GM12878 (cell line): Measurements from ENCODE around the gene MBNL3. TPM values are rescaled to one million over a fixed set of nuclear protein-coding genes. Genes with fewer than 3 reads are reported as not detected.

Experiments
- ATAC-seq: fragments of 200-7000 bp; cut with Tn5 transposase; 3 replicates; pipeline ENCODE4 v1.9.1; 2020; ENCODE audit warnings: mild to moderate bottlenecking, moderate library complexity
- BruUV-seq: library from RNA; stranded (reverse); fragments of 400-500 nt; replicated peaks from 2 replicates; lab custom pipeline; 2021; lab: Mats Ljungman, UMichigan
- CTCF ChIA-PET: fragments of 300-600 bp; sonication (Branson Sonifier 250); formaldehyde crosslinking; extraction: SDS; loops from one replicate; lab custom pipeline; 2021; ENCODE audit warnings: inconsistent platforms; lab: Yijun Ruan, JAX
- POLR2A ChIA-PET: fragments of 350-600 bp; formaldehyde crosslinking; extraction: SDS; loops from one replicate; lab custom pipeline; 2021; ENCODE audit warnings: inconsistent platforms; lab: Charles Lee
- RAD21 ChIA-PET: fragments of 300-600 bp; sonication (Branson Sonifier 250); formaldehyde crosslinking; loops from one replicate; lab custom pipeline; 2023; ENCODE audit warnings: antibody characterized with exemption; ENCODE audit not compliant: unreplicated experiment; lab: Charles Lee
- SMC1A ChIA-PET: fragments of 300-600 bp; sonication (Branson Sonifier 250); formaldehyde crosslinking; loops from one replicate; lab custom pipeline; 2023; ENCODE audit not compliant: unreplicated experiment, uncharacterized antibody; lab: Charles Lee
- DNase-seq: peaks from one replicate; pipeline ENCODE4 v3.0.0-alpha.2; 2011; ENCODE audit warnings: low read depth, low spot score
- FAIRE-seq: peaks from 3 replicates; lab custom pipeline; 2011; peaks lifted over from hg19 to GRCh38; lab: Jason Lieb, UNC
- H2AFZ ChIP-seq: 2 replicates; pipeline ENCODE4 v1.6.0; 2011; ENCODE audit warnings: low read depth, low read length, control low read depth; ENCODE audit not compliant: control insufficient read depth
- H3K27ac ChIP-seq: 2 replicates; pipeline ENCODE4 v1.5.1; 2011; ENCODE audit warnings: control low read depth; ENCODE audit not compliant: control insufficient read depth, insufficient read depth
- H3K27me3 ChIP-seq, 2 experiments: replicated peaks in 1 of 2; 2 replicates each; pipeline versions ENCODE4 v1.6.0 to v1.6.1; 2011; ENCODE audit warnings: low read length in 1 of 2; ENCODE audit not compliant: control insufficient read depth in 2 of 2, insufficient read depth in 2 of 2
- H3K36me3 ChIP-seq, 2 experiments: 2 replicates each; pipeline ENCODE4 v1.5.1; 2011; ENCODE audit warnings: low read length in 1 of 2; ENCODE audit not compliant: control insufficient read depth in 2 of 2, insufficient read depth in 2 of 2
- H3K4me1 ChIP-seq: 2 replicates; pipeline ENCODE4 v1.6.1; 2011; ENCODE audit warnings: mild to moderate bottlenecking, low read length, moderate library complexity, mixed read lengths; ENCODE audit not compliant: control insufficient read depth, insufficient read depth
- H3K4me2 ChIP-seq: 2 replicates; pipeline ENCODE4 v1.6.0; 2011; ENCODE audit warnings: control low read depth; ENCODE audit not compliant: control insufficient read depth, insufficient read depth
- H3K4me3 ChIP-seq: fragments of 200-600 bp; sonication (generic); 2 replicates; pipeline ENCODE4 v1.5.1; 2016
- H3K79me2 ChIP-seq: 2 replicates; pipeline ENCODE4 v1.6.0; 2011; ENCODE audit warnings: low read length; ENCODE audit not compliant: control insufficient read depth, insufficient read depth
- H3K9ac ChIP-seq: 2 replicates; pipeline ENCODE4 v1.8.0; 2011; ENCODE audit warnings: low read length, control low read depth, mixed read lengths; ENCODE audit not compliant: control insufficient read depth, insufficient read depth
- H3K9me3 ChIP-seq: replicated peaks from 3 replicates; pipeline ENCODE4 v1.5.1; 2011; ENCODE audit warnings: mild to moderate bottlenecking, low read length; ENCODE audit not compliant: control insufficient read depth, insufficient read depth
- H4K20me1 ChIP-seq: 2 replicates; pipeline ENCODE4 v1.6.0; 2011; ENCODE audit not compliant: control insufficient read depth, insufficient read depth
- ATF2 ChIP-seq: IDR thresholded peaks from 2 replicates; pipeline ENCODE4 v1.6.1; 2012; ENCODE audit warnings: low read length, inconsistent platforms
- ATF3 ChIP-seq: IDR thresholded peaks from 2 replicates; pipeline ENCODE4 v1.6.1; 2011; ENCODE audit warnings: low read depth, mild to moderate bottlenecking, low read length, moderate library complexity, borderline replicate concordance; ENCODE audit errors: extremely low read depth
- E2F4 ChIP-seq: IDR thresholded peaks from 2 replicates; pipeline ENCODE4 v1.6.1; 2012; ENCODE audit warnings: low read depth, low read length, improper control_type of control experiment
- EZH2 ChIP-seq: IDR thresholded peaks from 2 replicates; pipeline ENCODE4 v1.6.1; 2012; ENCODE audit warnings: low read depth, mild to moderate bottlenecking, control low read depth, inconsistent platforms, low read length, borderline replicate concordance; ENCODE audit not compliant: control insufficient read depth
- JUNB ChIP-seq: IDR thresholded peaks from 2 replicates; pipeline ENCODE4 v1.6.1; 2016; ENCODE audit warnings: antibody characterized with exemption, mild to moderate bottlenecking
- MLLT1 ChIP-seq: fragments of 450-650 bp; IDR thresholded peaks from 2 replicates; pipeline ENCODE4 v1.6.1; 2016; ENCODE audit warnings: mild to moderate bottlenecking
- MXI1 ChIP-seq: fragments of 150-350 bp; IDR thresholded peaks from 2 replicates; pipeline ENCODE4 v1.6.1; 2011; ENCODE audit warnings: low read depth, mild to moderate bottlenecking, inconsistent platforms, low read length, improper control_type of control experiment
- MYB ChIP-seq: fragments of 150-350 bp; IDR thresholded peaks from 2 replicates; pipeline ENCODE4 v1.6.1; 2014; ENCODE audit warnings: mild to moderate bottlenecking, low read depth, low read length, borderline replicate concordance
- PKNOX1 ChIP-seq: fragments of 450-650 bp; IDR thresholded peaks from 2 replicates; pipeline ENCODE4 v1.6.1; 2016; ENCODE audit warnings: mild to moderate bottlenecking
- RFX5 ChIP-seq: IDR thresholded peaks from 2 replicates; pipeline ENCODE4 v1.6.1; 2011; ENCODE audit warnings: low read depth, low read length, improper control_type of control experiment
- RUNX3 ChIP-seq: IDR thresholded peaks from 2 replicates; pipeline ENCODE4 v1.6.1; 2012; ENCODE audit warnings: low read length, inconsistent platforms
- SIN3A ChIP-seq: IDR thresholded peaks from 2 replicates; pipeline ENCODE4 v1.6.1; 2012; ENCODE audit warnings: low read depth, low read length, improper control_type of control experiment
- SPI1 ChIP-seq: IDR thresholded peaks from 2 replicates; pipeline ENCODE4 v1.6.1; 2011; ENCODE audit warnings: low read depth, mild to moderate bottlenecking, low read length, moderate library complexity, borderline replicate concordance; ENCODE audit not compliant: insufficient read depth
- SREBF2 ChIP-seq: IDR thresholded peaks from 2 replicates; pipeline ENCODE4 v1.6.1; 2012; ENCODE audit warnings: mild to moderate bottlenecking, low read length
- STAT1 ChIP-seq: fragments of 450-650 bp; conservative IDR thresholded peaks from 2 replicates; pipeline ENCODE4 v1.6.1; 2014; ENCODE audit warnings: antibody characterized with exemption, mild to moderate bottlenecking
- TBL1XR1 ChIP-seq: IDR thresholded peaks from 2 replicates; pipeline ENCODE4 v1.6.1; 2012; ENCODE audit warnings: low read depth, low read length, improper control_type of control experiment
- USF2 ChIP-seq: IDR thresholded peaks from 2 replicates; pipeline ENCODE4 v1.6.1; 2011; ENCODE audit warnings: low read depth, low read length, improper control_type of control experiment, borderline replicate concordance
- WGBS: methylation state at CpG from one replicate; pipeline ENCODE4 v1.1.6; 2016; ENCODE audit warnings: low lambda C conversion rate; ENCODE audit not compliant: insufficient replicate concordance, insufficient coverage; ENCODE audit errors: missing lambda C conversion rate; 5-methylcytosine and 5-hydroxymethylcytosine counted together
- in situ Hi-C: fragments of 300-500 bp; cut with MboI; formaldehyde crosslinking; loops from 9 replicates; pipeline ENCODE4 v1.14.3; 2018; ENCODE audit warnings: mixed read lengths
- intact Hi-C: fragments of 100-400 bp; cut with micrococcal nuclease; formaldehyde crosslinking; loops from one replicate; pipeline ENCODE4 v1.14.2; 2022; ENCODE audit not compliant: unreplicated experiment
- polyA plus RNA-seq, 11 experiments: library from polyadenylated mRNA; depleted of rRNA in 4 of 11; unstranded in 6 of 11; stranded (reverse) in 5 of 11; fragments of >200 nt; fragmentation: Nextera tagmentation in 4 of 11; fragmentation: Illumina TruSeq in 1 of 11; extraction: Ambion mirVana in 4 of 11; extraction: Trizol in 1 of 11; gene quantifications; 1 replicate in 1 of 11; 2 replicates in 10 of 11; pipeline versions ENCODE4 v1.2.1 to v1.2.3, GENCODE V29; 2011 to 2016; ENCODE audit warnings: inconsistent platforms in 2 of 11, missing spikeins in 2 of 11, low read depth in 1 of 11
- total RNA-seq, 4 experiments: library from RNA; depleted of rRNA in 3 of 4; stranded (reverse); fragments of >200 nt in 3 of 4; fragmentation: Illumina TruSeq in 1 of 4; extraction: Trizol in 1 of 4; gene quantifications; 2 replicates each; pipeline versions ENCODE4 v1.2.1 to v1.2.3, GENCODE V29; 2013 to 2021

MBNL3 gene
- total and polyA plus RNA-seq, 10 of the 15 experiments (the other 5 are each of a cell fraction or from before 2014, with no cell fraction given), result 3.4 to 33.1 (median 12.6) TPM

GRCh38 chrX:132426695-132427281 is 62.0 kb downstream of the MBNL3 start:
- ChIA-PET RAD21 (interaction anchor here (1.0 to 1.3 kb wide), 3 partner anchors 18 to 135 kb away, joined by 3 to 5 read pairs (median 3); no protein-coding TSS in a partner anchor), SMC1A (interaction anchor here (1.0 to 2.4 kb wide), 3 partner anchors 10 to 44 kb away, joined by 3 to 6 read pairs (median 4); no protein-coding TSS in a partner anchor), CTCF (interaction anchor here (1.4 kb wide), 1 partner anchor 134 kb away, joined by 5 read pairs; no protein-coding TSS in a partner anchor), POLR2A (no interaction called here)
- no peaks in the 10 kb centered on the region for H3K79me2 ChIP-seq
- in situ Hi-C loops, result no loop called here
- no TSS peak for BruUV-seq
- no peaks in the 10 kb centered on the region for H4K20me1 ChIP-seq
- WGBS, result 0% methylated on average over 1 of the region's 1 CpG
- H2AFZ ChIP-seq, result no peak overlapping the region
- FAIRE-seq, result no peak
- H3K36me3 ChIP-seq, result no peaks in the 10 kb centered on the region
- no peaks in the 10 kb centered on the region; the same call in 1 of the 2 replicates for H3K4me1 ChIP-seq
- no peak for DNase-seq
- intact Hi-C loops, result no loop called here
- peak overlapping the region; percentile 66 for H3K27ac ChIP-seq
- no peaks in the 10 kb centered on the region for H3K9me3 ChIP-seq
- H3K27me3 ChIP-seq, result no peaks in the 10 kb centered on the region
- peak; percentile 83 for ATAC-seq
- H3K9ac ChIP-seq, result no peak overlapping the region; the same call in 1 of the 2 replicates
- H3K4me3 ChIP-seq, result no peak overlapping the region
- peak overlapping the region; percentile 12; the same call in 1 of the 2 replicates for H3K4me2 ChIP-seq
- TF ChIP-seq EZH2 (no peak), SIN3A (no peak), RUNX3 (peak; percentile 47), SPI1 (no peak), MXI1 (no peak), SREBF2 (no peak), PKNOX1 (no peak), MYB (no peak), JUNB (0 out of 2 replicates have a peak, but pooled peaks have one; percentile 13), ATF3 (no peak), E2F4 (no peak), MLLT1 (no peak), STAT1 (no peak), ATF2 (0 out of 2 replicates have a peak, but pooled peaks have one; percentile 30), USF2 (no peak), RFX5 (no peak), TBL1XR1 (no peak)
